Measurements from ENCODE around the gene PAK6. TPM values are rescaled to one million over a fixed set of nuclear protein-coding genes. Genes with fewer than 3 reads are reported as not detected.

The PAK6 gene
- total RNA-seq, 1 donor from 2014 or later = 0.26 TPM

DNA sequence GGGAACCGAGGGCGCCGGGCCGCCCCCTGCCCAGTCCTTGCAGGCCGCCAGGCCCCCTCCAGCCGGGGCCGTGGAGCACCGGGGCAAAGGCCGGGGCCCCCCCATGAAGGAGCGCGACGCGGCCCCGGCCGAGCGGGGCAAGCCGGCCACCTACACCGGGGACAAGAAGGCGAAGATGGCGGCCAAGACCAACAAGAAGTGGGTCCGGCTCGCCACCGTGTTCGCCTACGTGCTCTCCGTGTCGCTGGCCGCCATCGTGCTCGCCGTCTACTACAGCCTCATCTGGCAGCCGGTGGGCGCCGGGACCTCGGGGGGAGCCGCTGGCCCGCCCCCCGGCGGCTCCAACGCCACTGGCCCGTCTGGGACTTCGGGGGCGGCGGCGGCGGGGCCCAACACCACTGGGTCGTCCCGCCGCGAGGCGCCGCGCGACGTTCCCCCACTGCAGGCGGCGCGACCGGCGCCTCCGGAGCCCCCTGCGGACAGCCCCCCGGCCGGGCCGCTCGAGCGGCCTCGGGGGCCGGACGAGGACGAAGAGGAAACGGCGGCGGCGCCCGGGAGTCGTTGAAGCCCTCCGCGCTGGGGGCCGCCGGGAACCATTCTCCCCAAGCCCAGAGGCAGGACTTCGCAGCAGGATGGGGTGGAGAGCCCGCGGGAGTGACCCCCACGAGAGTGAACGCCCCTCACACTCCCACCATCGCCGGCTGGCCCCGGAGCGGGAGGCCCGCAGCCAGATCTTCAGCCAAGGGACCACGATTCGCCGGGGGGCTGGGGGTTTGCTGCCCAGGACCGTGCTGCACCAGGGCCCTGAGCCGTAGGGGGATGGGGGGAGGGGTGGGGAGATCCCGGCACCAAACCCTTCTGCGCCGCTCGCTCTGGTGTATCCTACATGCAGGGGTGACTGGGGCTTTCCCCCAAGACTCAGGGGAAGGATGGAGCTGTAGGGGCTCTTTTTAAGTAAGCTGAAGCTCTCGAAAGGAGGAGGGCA is 85.4 kb downstream of the PAK6 start:
- H3K36me3 Mint-ChIP-seq (ENCODE audit: low read depth) = peaks cover 8% of the 10 kb centered on the region
- no peak overlapping the region for H3K27ac Mint-ChIP-seq
- H3K27me3 Mint-ChIP-seq (ENCODE audit: insufficient read depth) = peaks cover 15% of the 10 kb centered on the region
- no peaks in the 10 kb centered on the region for H3K9me3 Mint-ChIP-seq
- peak overlapping the region; percentile 80 for H3K4me3 Mint-ChIP-seq
- H3K4me1 Mint-ChIP-seq (ENCODE audit: low read depth) = peaks cover 58% of the 10 kb centered on the region
- peak; percentile 8 for DNase-seq (ENCODE audit: low spot score)
- intact Hi-C loops (cut with micrococcal nuclease) = loop anchor here (1.0 to 5.0 kb wide), 5 partner anchors 16 to 277 kb away; partner anchors contain the start of genes BMF and DISP2

DNA sequence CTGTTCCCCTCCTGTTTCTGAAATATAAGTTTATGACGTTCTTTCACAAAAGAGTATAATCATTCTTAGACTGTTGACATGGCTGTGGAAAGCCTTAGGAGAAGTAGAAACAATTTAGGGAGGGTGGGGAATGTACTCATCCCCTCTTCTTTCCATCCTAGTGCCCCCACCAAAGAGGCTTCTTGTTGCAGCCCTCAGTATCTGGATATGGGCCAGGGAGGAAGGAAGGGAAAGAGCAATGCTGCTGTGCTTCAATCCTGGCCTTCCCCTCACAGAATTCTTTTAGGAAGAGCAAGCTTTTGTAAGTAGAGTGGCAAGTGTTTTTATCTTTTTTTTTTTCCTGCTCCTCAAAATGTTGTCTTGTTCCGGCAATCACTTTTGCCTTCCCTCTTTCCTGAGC is 86.3 kb downstream of the PAK6 start:
- Mint-ChIP-seq H3K36me3 (ENCODE audit: low read depth) (peaks cover 8% of the 10 kb centered on the region), H3K27me3 (ENCODE audit: insufficient read depth) (peaks cover 13% of the 10 kb centered on the region), H3K4me1 (ENCODE audit: low read depth) (peaks cover 58% of the 10 kb centered on the region), H3K27ac (no peak overlapping the region), H3K4me3 (peak overlapping the region; percentile 80), H3K9me3 (no peaks in the 10 kb centered on the region)
- intact Hi-C loops (cut with micrococcal nuclease) = no loop called here
- DNase-seq (ENCODE audit: low spot score) = no peak

DNA sequence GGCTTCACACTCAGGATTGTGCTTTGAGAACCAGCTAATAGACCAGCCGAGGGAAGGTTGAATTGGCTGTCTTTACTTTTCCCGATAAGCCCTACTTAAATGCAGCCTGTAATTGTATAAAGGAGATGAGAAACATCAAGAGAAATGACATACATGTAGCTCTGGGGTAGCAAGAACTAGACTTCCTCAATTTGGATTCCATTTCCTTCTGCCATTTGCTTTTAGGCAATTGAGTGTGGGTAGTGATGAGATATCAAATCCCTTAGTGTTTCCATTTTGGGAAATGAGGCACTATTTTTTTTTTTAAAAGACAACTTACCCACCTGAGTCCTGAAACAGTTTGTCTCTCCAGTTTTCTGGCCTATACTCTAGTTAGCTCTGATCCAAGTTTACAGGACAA is 86.8 kb downstream of the PAK6 start:
- no peaks in the 10 kb centered on the region for H3K9me3 Mint-ChIP-seq
- intact Hi-C loops (cut with micrococcal nuclease) = no loop called here
- H3K4me3 Mint-ChIP-seq = peak overlapping the region; percentile 80
- H3K4me1 Mint-ChIP-seq (ENCODE audit: low read depth) = peaks cover 58% of the 10 kb centered on the region
- H3K27ac Mint-ChIP-seq = no peak overlapping the region
- no peak for DNase-seq (ENCODE audit: low spot score)
- peaks cover 11% of the 10 kb centered on the region for H3K27me3 Mint-ChIP-seq (ENCODE audit: insufficient read depth)
- H3K36me3 Mint-ChIP-seq (ENCODE audit: low read depth) = peaks cover 8% of the 10 kb centered on the region

Other genes starting within 250 kb of the PAK6 start
- gene SRP14, start 199.9 kb upstream of the PAK6 start, total RNA-seq = 144 and 147 TPM in 2 replicates
- gene BMF, start 130.2 kb upstream of the PAK6 start, total RNA-seq = 10.1 and 16.5 TPM in 2 replicates
- 71.0 and 76.1 TPM in 2 replicates for gene BUB1B, start 78.0 kb upstream of the PAK6 start, total RNA-seq
- not detected in 2 replicates for gene ANKRD63, start 44.0 kb downstream of the PAK6 start, total RNA-seq
- gene PLCB2, start 68.9 kb downstream of the PAK6 start, total RNA-seq = 88.5 and 89.0 TPM in 2 replicates
- 19.2 and 25.1 TPM in 2 replicates for gene INAFM2, start 84.6 kb downstream of the PAK6 start, total RNA-seq
- gene CCDC9B, start 101.9 kb downstream of the PAK6 start, total RNA-seq = 0.21 and 0.24 TPM in 2 replicates
- gene PHGR1, start 112.0 kb downstream of the PAK6 start, total RNA-seq = not detected in 2 replicates
- gene DISP2, start 119.2 kb downstream of the PAK6 start, total RNA-seq = 0.02 and 0.54 TPM in 2 replicates
- 48.4 and 52.1 TPM in 2 replicates for gene KNSTRN, start 143.7 kb downstream of the PAK6 start, total RNA-seq
- gene IVD, start 166.7 kb downstream of the PAK6 start, total RNA-seq = 59.6 and 65.2 TPM in 2 replicates
- 26.5 and 26.9 TPM in 2 replicates for gene BAHD1, start 201.9 kb downstream of the PAK6 start, total RNA-seq
- 9.7 and 10.2 TPM in 2 replicates for gene CHST14, start 231.9 kb downstream of the PAK6 start, total RNA-seq

Measured in activated T-helper 1 cell treated with anti-CD3 and anti-CD28 coated beads, Interleukin-12 subunit alpha, Interleukin-12 subunit beta, Interleukin-2, Interleukin-4 antibody, amounts not matched to agents 30 ng/mL and 10 ng/mL and 1 ng/mL, durations not matched to agents 14 hours and 24 hours and 36 hours (primary cell).